HL-60 (cell line): Measurements from ENCODE around the gene SLC40A1.

ENCODE experiments used
- CTCF ChIP-seq: IDR thresholded peaks from one replicate; pipeline ENCODE4 v1.5.1; 2011; ENCODE audit warnings: low read length, control low read depth, inconsistent platforms; ENCODE audit not compliant: insufficient read depth
- POLR2AphosphoS5 ChIP-seq: IDR thresholded peaks from 2 replicates; pipeline ENCODE4 v1.6.1; 2012; ENCODE audit warnings: low read depth

GRCh38 chr2:189511960-189512319 lies 68.6 kb downstream of the SLC40A1 start:
- no peak for TF ChIP-seq CTCF
- no peak for TF ChIP-seq POLR2AphosphoS5
